Type B pancreatic cell (in vitro differentiated cells): ENCODE data around the gene ITPK1. TPM values are rescaled to one million over a fixed set of nuclear protein-coding genes. Genes with fewer than 3 reads are reported as not detected.

Experiments
- DNase-seq: peaks from one replicate; pipeline ENCODE4 v3.0.0; 2021; ENCODE audit warnings: mixed read lengths; ENCODE audit not compliant: unreplicated experiment; ENCODE audit errors: extremely low spot score
- H3K27ac Mint-ChIP-seq: 2 replicates; pipeline ENCODE4 v1.8.0; 2021; ENCODE audit warnings: mild to moderate bottlenecking, mixed read lengths
- H3K27me3 Mint-ChIP-seq: 2 replicates; pipeline ENCODE4 v1.8.0; 2021; ENCODE audit warnings: mixed read lengths
- H3K36me3 Mint-ChIP-seq: 2 replicates; pipeline ENCODE4 v1.8.0; 2021; ENCODE audit warnings: mixed read lengths
- H3K4me1 Mint-ChIP-seq: one replicate; pipeline ENCODE4 v1.8.0; 2021; ENCODE audit warnings: mixed read lengths; ENCODE audit not compliant: unreplicated experiment
- H3K4me3 Mint-ChIP-seq: 2 replicates; pipeline ENCODE4 v1.8.0; 2021; ENCODE audit warnings: mild to moderate bottlenecking, mixed read lengths
- H3K9me3 Mint-ChIP-seq: 2 replicates; pipeline ENCODE4 v1.8.0; 2021; ENCODE audit warnings: mixed read lengths
- CTCF ChIP-seq: fragments of 200-600 bp; sonication (generic); conservative IDR thresholded peaks from 2 replicates; pipeline ENCODE4 v1.5.0; 2021; ENCODE audit warnings: antibody characterized with exemption, mild to moderate bottlenecking
- total RNA-seq: library from RNA; stranded (reverse); gene quantifications from 2 replicates; pipeline ENCODE4 v1.2.1, GENCODE V29; 2021; ENCODE audit warnings: low replicate concordance

The ITPK1 gene
- total RNA-seq, 1 donor from 2014 or later: 40.2 TPM

GRCh38 chr14:92897922-92898565 is 217.7 kb downstream of the ITPK1 start:
- no peaks in the 10 kb centered on the region for H3K9me3 Mint-ChIP-seq
- no peaks in the 10 kb centered on the region for H3K36me3 Mint-ChIP-seq
- no peak for DNase-seq
- TF ChIP-seq CTCF: no peak
- H3K27ac Mint-ChIP-seq: no peak overlapping the region
- H3K27me3 Mint-ChIP-seq: peaks cover 31% of the 10 kb centered on the region
- no peak overlapping the region for H3K4me3 Mint-ChIP-seq
- H3K4me1 Mint-ChIP-seq: no peaks in the 10 kb centered on the region

GRCh38 chr14:92895352-92895878 is 220.3 kb downstream of the ITPK1 start:
- Mint-ChIP-seq H3K36me3 (no peaks in the 10 kb centered on the region), H3K4me1 (no peaks in the 10 kb centered on the region), H3K27me3 (peaks cover 13% of the 10 kb centered on the region), H3K27ac (no peak overlapping the region), H3K9me3 (no peaks in the 10 kb centered on the region), H3K4me3 (no peak overlapping the region)
- no peak for DNase-seq
- no peak for TF ChIP-seq CTCF

- Mint-ChIP-seq H3K9me3 (no peaks in the 10 kb centered on the region), H3K4me3 (no peak overlapping the region), H3K4me1 (no peaks in the 10 kb centered on the region), H3K27ac (no peak overlapping the region), H3K27me3 (peaks cover 34% of the 10 kb centered on the region), H3K36me3 (no peaks in the 10 kb centered on the region)
- no peak for TF ChIP-seq CTCF
- no peak for DNase-seq
These were observed 223.1 kb downstream of the ITPK1 start for GRCh38 chr14:92892589-92892988.

DNA sequence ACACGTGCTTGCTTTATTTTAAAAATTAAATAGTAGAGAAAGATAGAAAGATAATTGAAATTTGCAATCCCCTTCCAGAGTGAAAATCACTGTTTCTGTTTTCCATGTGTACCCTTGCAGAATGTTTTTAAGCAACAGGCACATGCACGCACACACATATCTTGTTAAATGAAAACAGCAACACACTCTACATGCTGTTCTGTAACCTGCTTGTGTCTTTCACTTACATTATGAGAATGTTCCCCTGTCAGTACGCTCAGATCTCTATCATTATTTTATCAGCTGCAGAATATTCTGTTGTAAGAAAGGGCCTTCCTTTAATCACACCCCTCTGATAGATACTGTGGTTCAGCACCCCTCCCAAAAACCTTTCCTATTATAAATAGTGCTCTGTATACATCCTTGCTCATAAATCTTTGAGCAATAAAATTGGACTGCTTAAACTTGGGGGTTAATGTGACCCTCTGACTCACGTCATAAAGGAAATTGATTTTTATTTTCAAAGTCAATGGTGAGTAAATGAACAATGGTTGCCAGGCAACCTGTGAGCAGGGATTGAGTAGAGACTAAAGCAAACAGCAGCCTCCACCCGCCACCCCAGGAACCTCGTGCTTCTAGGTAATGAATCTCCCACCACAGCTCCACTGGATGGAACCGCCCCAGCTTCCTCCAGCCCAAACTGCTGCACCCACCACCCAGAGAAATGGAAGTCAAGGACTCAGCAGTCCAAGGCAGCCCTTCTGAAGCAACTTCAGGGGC is 224.7 kb downstream of the ITPK1 start:
- no peaks in the 10 kb centered on the region for H3K36me3 Mint-ChIP-seq
- TF ChIP-seq CTCF: no peak
- DNase-seq: no peak
- no peak overlapping the region for H3K4me3 Mint-ChIP-seq
- H3K27me3 Mint-ChIP-seq: peaks cover 35% of the 10 kb centered on the region
- H3K27ac Mint-ChIP-seq: peak overlapping the region; percentile 59
- H3K4me1 Mint-ChIP-seq: no peaks in the 10 kb centered on the region
- no peaks in the 10 kb centered on the region for H3K9me3 Mint-ChIP-seq

DNA sequence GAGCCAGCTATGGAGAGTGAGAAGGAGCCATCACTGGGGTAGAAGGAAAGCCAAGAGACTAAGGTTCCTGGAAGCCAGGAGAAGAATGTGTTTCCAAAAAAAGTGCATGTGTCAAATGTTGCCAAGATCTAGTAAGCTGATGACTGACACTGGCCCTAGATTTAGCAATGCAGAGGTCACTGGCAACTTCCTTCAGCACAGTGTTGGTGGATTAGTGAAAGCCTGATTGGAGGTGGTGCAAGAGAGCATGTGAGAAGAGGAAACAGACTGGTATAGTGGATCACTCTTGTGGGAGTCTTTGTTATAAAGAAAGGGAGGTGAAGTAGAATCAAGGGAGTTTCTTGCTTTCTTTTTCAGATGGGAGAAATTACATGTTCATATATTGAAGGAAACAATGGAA is 226.8 kb downstream of the ITPK1 start:
- Mint-ChIP-seq H3K4me3 (no peak overlapping the region), H3K27me3 (peaks cover 46% of the 10 kb centered on the region), H3K36me3 (no peaks in the 10 kb centered on the region), H3K4me1 (no peaks in the 10 kb centered on the region), H3K27ac (no peak overlapping the region), H3K9me3 (no peaks in the 10 kb centered on the region)
- DNase-seq: no peak
- TF ChIP-seq CTCF: no peak
